Ishikawa (cell line): ENCODE measurements around the gene HOXB8.

ENCODE experiments used
- CEBPB ChIP-seq: IDR thresholded peaks from 2 replicates; pipeline ENCODE4 v1.6.1; 2012
- CREB1 ChIP-seq: IDR thresholded peaks from 2 replicates; pipeline ENCODE4 v1.6.1; 2012; ENCODE audit warnings: low read depth
- EGR1 ChIP-seq: IDR thresholded peaks from 2 replicates; pipeline ENCODE4 v1.6.1; 2012
- EP300 ChIP-seq: IDR thresholded peaks from 2 replicates; pipeline ENCODE4 v1.6.1; 2012; ENCODE audit warnings: borderline replicate concordance
- FOXM1 ChIP-seq: IDR thresholded peaks from 2 replicates; pipeline ENCODE4 v1.6.1; 2012; ENCODE audit warnings: low read depth, borderline replicate concordance
- NFIC ChIP-seq: IDR thresholded peaks from 2 replicates; pipeline ENCODE4 v1.6.1; 2012
- RAD21 ChIP-seq: IDR thresholded peaks from 2 replicates; pipeline ENCODE4 v1.6.1; 2012; ENCODE audit warnings: low read depth
- TAF1 ChIP-seq: IDR thresholded peaks from 2 replicates; pipeline ENCODE4 v1.6.1; 2012; ENCODE audit warnings: low read depth, mild to moderate bottlenecking
- TCF12 ChIP-seq: IDR thresholded peaks from 2 replicates; pipeline ENCODE4 v1.6.1; 2012; ENCODE audit warnings: low read depth
- TEAD4 ChIP-seq: IDR thresholded peaks from 2 replicates; pipeline ENCODE4 v1.6.1; 2012
- YY1 ChIP-seq: IDR thresholded peaks from 2 replicates; pipeline ENCODE4 v1.6.1; 2012; ENCODE audit warnings: low read depth
- ZBTB7A ChIP-seq: IDR thresholded peaks from 2 replicates; pipeline ENCODE4 v1.6.1; 2012; ENCODE audit warnings: low read depth
- TF ChIP-seq, protein P1 (sequence below): IDR thresholded peaks from 2 replicates; pipeline ENCODE4 v1.6.1; 2012
- TF ChIP-seq, protein P2 (sequence below): IDR thresholded peaks from 2 replicates; pipeline ENCODE4 v1.6.1; 2012
- TF ChIP-seq, protein P3 (sequence below): IDR thresholded peaks from 2 replicates; pipeline ENCODE4 v1.6.1; 2012; ENCODE audit warnings: low read depth, mild to moderate bottlenecking

The HOXB8 gene

DNA sequence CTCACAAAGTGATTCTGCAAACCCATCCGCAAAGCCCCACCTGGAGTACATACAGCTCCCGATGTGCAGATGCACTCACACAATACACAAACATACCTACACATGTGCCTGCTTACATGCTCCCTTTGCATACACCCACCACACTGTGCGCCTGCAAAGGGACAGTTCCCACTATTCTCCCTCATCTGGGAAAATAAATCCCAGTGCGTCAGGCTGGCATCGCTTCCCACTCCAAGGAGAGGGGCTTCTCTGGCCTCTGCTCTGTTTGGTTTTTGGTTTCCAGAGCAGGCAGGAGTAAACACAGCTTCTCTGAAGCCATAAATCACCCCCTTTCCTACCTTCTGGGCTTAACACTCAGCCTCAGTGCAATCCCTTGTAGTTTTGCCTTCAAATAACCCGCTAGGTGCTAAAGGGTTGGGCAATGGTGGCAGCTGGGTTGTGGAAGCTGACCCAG lies 51.7 kb downstream of the HOXB8 start:
- TF ChIP-seq EP300 (no peak), ZBTB7A (no peak), FOXM1 (no peak), CEBPB (no peak), EGR1 (no peak), NFIC (no peak), TEAD4 (no peak), TAF1 (no peak), RAD21 (no peak), YY1 (no peak)
- TF ChIP-seq, protein P1, sequence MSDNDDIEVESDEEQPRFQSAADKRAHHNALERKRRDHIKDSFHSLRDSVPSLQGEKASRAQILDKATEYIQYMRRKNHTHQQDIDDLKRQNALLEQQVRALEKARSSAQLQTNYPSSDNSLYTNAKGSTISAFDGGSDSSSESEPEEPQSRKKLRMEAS: no peak
- TF ChIP-seq, protein P2, sequence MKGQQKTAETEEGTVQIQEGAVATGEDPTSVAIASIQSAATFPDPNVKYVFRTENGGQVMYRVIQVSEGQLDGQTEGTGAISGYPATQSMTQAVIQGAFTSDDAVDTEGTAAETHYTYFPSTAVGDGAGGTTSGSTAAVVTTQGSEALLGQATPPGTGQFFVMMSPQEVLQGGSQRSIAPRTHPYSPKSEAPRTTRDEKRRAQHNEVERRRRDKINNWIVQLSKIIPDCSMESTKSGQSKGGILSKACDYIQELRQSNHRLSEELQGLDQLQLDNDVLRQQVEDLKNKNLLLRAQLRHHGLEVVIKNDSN: no peak
- TF ChIP-seq, protein P3, sequence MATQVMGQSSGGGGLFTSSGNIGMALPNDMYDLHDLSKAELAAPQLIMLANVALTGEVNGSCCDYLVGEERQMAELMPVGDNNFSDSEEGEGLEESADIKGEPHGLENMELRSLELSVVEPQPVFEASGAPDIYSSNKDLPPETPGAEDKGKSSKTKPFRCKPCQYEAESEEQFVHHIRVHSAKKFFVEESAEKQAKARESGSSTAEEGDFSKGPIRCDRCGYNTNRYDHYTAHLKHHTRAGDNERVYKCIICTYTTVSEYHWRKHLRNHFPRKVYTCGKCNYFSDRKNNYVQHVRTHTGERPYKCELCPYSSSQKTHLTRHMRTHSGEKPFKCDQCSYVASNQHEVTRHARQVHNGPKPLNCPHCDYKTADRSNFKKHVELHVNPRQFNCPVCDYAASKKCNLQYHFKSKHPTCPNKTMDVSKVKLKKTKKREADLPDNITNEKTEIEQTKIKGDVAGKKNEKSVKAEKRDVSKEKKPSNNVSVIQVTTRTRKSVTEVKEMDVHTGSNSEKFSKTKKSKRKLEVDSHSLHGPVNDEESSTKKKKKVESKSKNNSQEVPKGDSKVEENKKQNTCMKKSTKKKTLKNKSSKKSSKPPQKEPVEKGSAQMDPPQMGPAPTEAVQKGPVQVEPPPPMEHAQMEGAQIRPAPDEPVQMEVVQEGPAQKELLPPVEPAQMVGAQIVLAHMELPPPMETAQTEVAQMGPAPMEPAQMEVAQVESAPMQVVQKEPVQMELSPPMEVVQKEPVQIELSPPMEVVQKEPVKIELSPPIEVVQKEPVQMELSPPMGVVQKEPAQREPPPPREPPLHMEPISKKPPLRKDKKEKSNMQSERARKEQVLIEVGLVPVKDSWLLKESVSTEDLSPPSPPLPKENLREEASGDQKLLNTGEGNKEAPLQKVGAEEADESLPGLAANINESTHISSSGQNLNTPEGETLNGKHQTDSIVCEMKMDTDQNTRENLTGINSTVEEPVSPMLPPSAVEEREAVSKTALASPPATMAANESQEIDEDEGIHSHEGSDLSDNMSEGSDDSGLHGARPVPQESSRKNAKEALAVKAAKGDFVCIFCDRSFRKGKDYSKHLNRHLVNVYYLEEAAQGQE: no peak

DNA sequence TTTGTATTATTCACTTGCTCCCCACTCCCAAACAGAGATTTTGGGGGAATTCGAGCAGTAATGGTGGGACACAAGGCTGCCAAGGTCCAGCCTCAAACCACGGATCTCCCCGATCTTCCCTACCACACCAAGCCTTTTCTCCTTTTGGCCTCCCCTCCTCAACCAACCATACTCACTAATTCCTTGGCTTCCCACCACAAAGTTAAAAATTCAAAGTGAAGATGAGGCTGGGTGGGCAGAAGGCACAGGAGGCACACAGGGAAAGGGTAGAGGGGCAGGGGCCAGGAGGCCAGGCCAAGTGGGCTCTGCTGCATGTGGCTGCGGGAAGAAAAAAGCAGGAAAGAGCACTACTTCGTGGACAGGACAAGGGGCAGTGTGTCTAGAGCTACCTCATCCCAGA lies 52.2 kb downstream of the HOXB8 start:
- TF ChIP-seq NFIC (no peak), CREB1 (no peak), TEAD4 (no peak), EGR1 (no peak), TCF12 (no peak), RAD21 (no peak), YY1 (no peak)
